Measurements from ENCODE around the gene C1GALT1. TPM values are rescaled to one million over a fixed set of nuclear protein-coding genes. Genes with fewer than 3 reads are reported as not detected.

Gene C1GALT1
- total RNA-seq, 1 experiment from 2014 or later: 81.5 TPM

DNA sequence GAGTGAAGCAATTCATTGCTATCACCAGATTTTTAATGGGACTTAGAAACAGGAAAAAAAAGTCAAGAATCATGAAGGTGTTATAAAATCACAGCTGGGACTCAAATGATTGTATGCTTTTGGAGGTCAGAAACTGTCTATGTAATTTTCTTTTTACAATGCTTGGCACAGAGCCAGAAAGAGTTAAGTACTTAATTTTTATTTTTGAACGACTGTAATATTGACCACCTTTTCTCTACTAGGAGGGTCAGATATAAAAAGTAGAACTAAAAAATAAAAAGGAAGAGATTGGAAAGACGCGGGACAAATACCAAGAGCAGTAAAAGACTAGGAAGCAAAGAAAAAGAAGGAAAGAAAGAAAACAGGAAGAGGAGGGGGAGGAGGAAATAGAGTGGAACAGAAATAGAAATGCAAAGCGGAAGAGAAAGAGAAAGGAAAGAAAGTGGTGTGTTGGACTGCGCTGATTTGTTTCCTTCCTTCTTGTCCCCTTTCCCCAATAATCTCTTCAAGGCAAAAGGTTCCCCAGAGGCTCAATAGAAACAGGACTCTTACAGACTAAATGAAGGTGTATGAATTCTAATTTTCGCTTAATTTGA lies 23.2 kb upstream of the C1GALT1 start:
- no peak for DNase-seq
- H3K14ac ChIP-seq (ENCODE audit: insufficient read depth, low read length): no peak overlapping the region
- no peak overlapping the region for H2BK15ac ChIP-seq (ENCODE audit: low read depth, low read length)
- no peak overlapping the region for H4K5ac ChIP-seq (ENCODE audit: insufficient read length, low read depth, low read length)
- no peak overlapping the region for H3K23ac ChIP-seq (ENCODE audit: insufficient read length, low read depth, low read length)
- no peak overlapping the region for H3K56ac ChIP-seq (ENCODE audit: insufficient read length, low read depth, low read length)
- H3K79me2 ChIP-seq (ENCODE audit: insufficient read depth, low read length): no peaks in the 10 kb centered on the region
- no peaks in the 10 kb centered on the region for H3K23me2 ChIP-seq (ENCODE audit: insufficient read length, low read depth, low read length, poor library complexity, severe bottlenecking)
- no peak overlapping the region for H3T11ph ChIP-seq (ENCODE audit: low read length)
- Mint-ChIP-seq H3K4me1 (no peaks in the 10 kb centered on the region), H3K27me3 (ENCODE audit: low read depth) (no peaks in the 10 kb centered on the region; the same call in 1 of the 2 replicates), H3K9me3 (peaks cover 11 to 17% of the 10 kb centered on the region in 2 experiments), H3K27ac (no peak overlapping the region), H3K4me3 (no peak overlapping the region), H3K36me3 (ENCODE audit: insufficient read depth in 1 of 3, low read depth in 3 of 3) (peaks cover 8 to 10% (median 8%) of the 10 kb centered on the region in 3 experiments)
- no peak overlapping the region for H2AFZ ChIP-seq (ENCODE audit: low read length)
- H3K27me3 ChIP-seq (ENCODE audit: insufficient read depth, low read length): no peaks in the 10 kb centered on the region
- no peak overlapping the region for H3K4ac ChIP-seq (ENCODE audit: low read depth, low read length)
- H4K8ac ChIP-seq (replicated peaks; ENCODE audit: insufficient read length, low read depth, low read length): no peak overlapping the region
- H2BK20ac ChIP-seq (ENCODE audit: low read depth, low read length, poor library complexity, severe bottlenecking): no peak overlapping the region
- no peak overlapping the region for H3K27ac ChIP-seq (ENCODE audit: insufficient read length, low read depth, low read length)
- H4K91ac ChIP-seq (ENCODE audit: insufficient read length, low read depth, low read length): no peak overlapping the region
- H3K79me1 ChIP-seq (ENCODE audit: insufficient read depth, low read depth, low read length, poor library complexity, severe bottlenecking): no peaks in the 10 kb centered on the region
- no peaks in the 10 kb centered on the region for H3K4me1 ChIP-seq (ENCODE audit: insufficient read depth, low read length)
- no peak overlapping the region for H2BK12ac ChIP-seq (ENCODE audit: insufficient read length, low read depth, low read length)
- H3K9me3 ChIP-seq (ENCODE audit: control insufficient read depth, low read depth, low read length): no peaks in the 10 kb centered on the region
- H3K18ac ChIP-seq (ENCODE audit: insufficient read length, low read depth, low read length): no peak overlapping the region
- H2BK120ac ChIP-seq (ENCODE audit: low read depth, low read length, poor library complexity, severe bottlenecking): no peak overlapping the region
- no CpG with 5 or more reads among the region's 6 CpGs for WGBS (ENCODE audit: extremely low coverage, insufficient read length, low lambda C conversion rate)
- H3K9ac ChIP-seq (ENCODE audit: extremely low read depth, insufficient read length, low read length): no peak overlapping the region
- no peak overlapping the region for H2BK5ac ChIP-seq (ENCODE audit: insufficient read length, low read length)
- no peak overlapping the region for H2AK5ac ChIP-seq (ENCODE audit: insufficient read length, low read length)
- no peak for TF ChIP-seq CTCF (conservative IDR thresholded peaks at IDR 0.05)
- H3K4me2 ChIP-seq (ENCODE audit: insufficient read depth, insufficient read length, low read length): no peak overlapping the region
- H4K20me1 ChIP-seq (ENCODE audit: control insufficient read depth, insufficient read depth, insufficient read length): no peaks in the 10 kb centered on the region
